ENCODE data around the gene TSPAN13.

- TF ChIP-seq FOXM1 (IDR thresholded peaks at IDR 0.05; ENCODE audit: borderline replicate concordance) (no peak), BHLHE40 (IDR thresholded peaks at IDR 0.05; ENCODE audit: borderline replicate concordance) (no peak), HDGF (IDR thresholded peaks at IDR 0.05; ENCODE audit: borderline replicate concordance) (no peak), SP1 (IDR thresholded peaks at IDR 0.05) (no peak), TARDBP (IDR thresholded peaks at IDR 0.05) (no peak), ARNT (IDR thresholded peaks at IDR 0.05) (no peak), NFRKB (IDR thresholded peaks at IDR 0.05) (no peak), SUZ12 (IDR thresholded peaks at IDR 0.05) (no peak), CTBP1 (IDR thresholded peaks at IDR 0.05; ENCODE audit: borderline replicate concordance) (no peak)
These were observed 50.5 kb downstream of the TSPAN13 start for GRCh38 chr7:16803881-16804673.
